PC-9 (cell line): Measurements from ENCODE around the gene ZCCHC10.

Experiments used
- CTCF ChIP-seq: fragments of 200-600 bp; sonication (generic); conservative IDR thresholded peaks from 2 replicates; pipeline ENCODE4 v1.6.1; 2017; ENCODE audit warnings: mixed run types, antibody characterized with exemption, mild to moderate bottlenecking, moderate library complexity
- EZH2 ChIP-seq: fragments of 200-600 bp; sonication (generic); IDR thresholded peaks from 2 replicates; pipeline ENCODE4 v1.8.0; 2017; ENCODE audit warnings: antibody characterized with exemption, low read depth

- TF ChIP-seq CTCF (no peak), EZH2 (no peak)
Measured at GRCh38 chr5:133048993-133049725, 22.8 kb upstream of the ZCCHC10 start.
